Measurements from ENCODE around the gene DBN1.

The DBN1 gene

GRCh38 chr5:177432143-177432838 is 41.1 kb downstream of the DBN1 start:
- Mint-ChIP-seq H3K36me3 (ENCODE audit: low read depth) (peaks cover 50% of the 10 kb centered on the region), H3K9me3 (no peaks in the 10 kb centered on the region), H3K4me3 (peak overlapping the region; percentile 78), H3K27ac (peak overlapping the region; percentile 86), H3K27me3 (ENCODE audit: low read depth) (no peaks in the 10 kb centered on the region), H3K4me1 (ENCODE audit: low read depth) (peaks cover 51% of the 10 kb centered on the region)

- H3K4me1 Mint-ChIP-seq (ENCODE audit: low read depth) = peaks cover 49% of the 10 kb centered on the region
- peaks cover 44% of the 10 kb centered on the region for H3K36me3 Mint-ChIP-seq (ENCODE audit: low read depth)
- H3K9me3 Mint-ChIP-seq = no peaks in the 10 kb centered on the region
- no peaks in the 10 kb centered on the region for H3K27me3 Mint-ChIP-seq (ENCODE audit: low read depth)
- peak overlapping the region; percentile 86 for H3K27ac Mint-ChIP-seq
- peak overlapping the region; percentile 78 for H3K4me3 Mint-ChIP-seq
Measured at GRCh38 chr5:177431317-177432142, 41.9 kb downstream of the DBN1 start.

GRCh38 chr5:177430972-177431316 is 42.5 kb downstream of the DBN1 start:
- peak overlapping the region; percentile 86 for H3K27ac Mint-ChIP-seq
- no peaks in the 10 kb centered on the region for H3K27me3 Mint-ChIP-seq (ENCODE audit: low read depth)
- H3K9me3 Mint-ChIP-seq = no peaks in the 10 kb centered on the region
- peak overlapping the region; percentile 71 for H3K4me3 Mint-ChIP-seq
- peaks cover 44% of the 10 kb centered on the region for H3K36me3 Mint-ChIP-seq (ENCODE audit: low read depth)
- peaks cover 49% of the 10 kb centered on the region for H3K4me1 Mint-ChIP-seq (ENCODE audit: low read depth)

- Mint-ChIP-seq H3K4me1 (ENCODE audit: low read depth) (peaks cover 53% of the 10 kb centered on the region), H3K27me3 (ENCODE audit: low read depth) (no peaks in the 10 kb centered on the region), H3K9me3 (no peaks in the 10 kb centered on the region), H3K27ac (peak overlapping the region; percentile 72), H3K4me3 (peak overlapping the region; percentile 71), H3K36me3 (ENCODE audit: low read depth) (peaks cover 44% of the 10 kb centered on the region)
Measured at GRCh38 chr5:177430140-177430951, 43.1 kb downstream of the DBN1 start.

- Mint-ChIP-seq H3K4me1 (ENCODE audit: low read depth) (peaks cover 53% of the 10 kb centered on the region), H3K27me3 (ENCODE audit: low read depth) (no peaks in the 10 kb centered on the region), H3K27ac (peak overlapping the region; percentile 95), H3K9me3 (no peaks in the 10 kb centered on the region), H3K4me3 (peak overlapping the region; percentile 91), H3K36me3 (ENCODE audit: low read depth) (peaks cover 40% of the 10 kb centered on the region)
Measured at GRCh38 chr5:177429248-177430040, 44.0 kb downstream of the DBN1 start.

- H3K9me3 Mint-ChIP-seq = no peaks in the 10 kb centered on the region
- peaks cover 34% of the 10 kb centered on the region for H3K36me3 Mint-ChIP-seq (ENCODE audit: low read depth)
- peak overlapping the region; percentile 95 for H3K27ac Mint-ChIP-seq
- peaks cover 50% of the 10 kb centered on the region for H3K4me1 Mint-ChIP-seq (ENCODE audit: low read depth)
- H3K4me3 Mint-ChIP-seq = peak overlapping the region; percentile 91
- no peaks in the 10 kb centered on the region for H3K27me3 Mint-ChIP-seq (ENCODE audit: low read depth)
Measured at GRCh38 chr5:177428574-177429217, 44.7 kb downstream of the DBN1 start.

GRCh38 chr5:177427919-177428573 is 45.4 kb downstream of the DBN1 start:
- Mint-ChIP-seq H3K36me3 (ENCODE audit: low read depth) (peaks cover 31% of the 10 kb centered on the region), H3K4me1 (ENCODE audit: low read depth) (peaks cover 47% of the 10 kb centered on the region), H3K27ac (peak overlapping the region; percentile 95), H3K9me3 (no peaks in the 10 kb centered on the region), H3K27me3 (ENCODE audit: low read depth) (no peaks in the 10 kb centered on the region), H3K4me3 (peak overlapping the region; percentile 91)

- H3K27me3 Mint-ChIP-seq (ENCODE audit: low read depth) = no peaks in the 10 kb centered on the region
- peak overlapping the region; percentile 95 for H3K27ac Mint-ChIP-seq
- H3K36me3 Mint-ChIP-seq (ENCODE audit: low read depth) = peaks cover 28% of the 10 kb centered on the region
- H3K4me3 Mint-ChIP-seq = peak overlapping the region; percentile 91
- H3K9me3 Mint-ChIP-seq = no peaks in the 10 kb centered on the region
- H3K4me1 Mint-ChIP-seq (ENCODE audit: low read depth) = peaks cover 47% of the 10 kb centered on the region
Measured at GRCh38 chr5:177427211-177427822, 46.1 kb downstream of the DBN1 start.

- peaks cover 25% of the 10 kb centered on the region for H3K36me3 Mint-ChIP-seq (ENCODE audit: low read depth)
- H3K27ac Mint-ChIP-seq = peak within 1 kb of the TSS; percentile 95
- H3K4me1 Mint-ChIP-seq (ENCODE audit: low read depth) = peaks cover 43% of the 10 kb centered on the region
Measured at GRCh38 chr5:177426566-177427210, 46.7 kb downstream of the DBN1 start, which contains the start of gene GRK6. Gene GRK6 (plus strand): TSS chr5:177426676. CDS start chr5:177426846, 170 bp downstream.

GRCh38 chr5:177425801-177426565 is 47.5 kb downstream of the DBN1 start:
- no peaks in the 10 kb centered on the region for H3K27me3 Mint-ChIP-seq (ENCODE audit: low read depth)

More at GRCh38 chr5:177426566-177427210, 46.7 kb downstream of the DBN1 start, which contains the start of gene GRK6:
- H3K4me3 Mint-ChIP-seq = peak within 1 kb of the TSS; percentile 91
- H3K27me3 Mint-ChIP-seq (ENCODE audit: low read depth) = no peaks in the 10 kb centered on the region
- H3K9me3 Mint-ChIP-seq = no peaks in the 10 kb centered on the region

GRCh38 chr5:177425196-177425800 is 48.1 kb downstream of the DBN1 start:
- peaks cover 30% of the 10 kb centered on the region for H3K4me1 Mint-ChIP-seq (ENCODE audit: low read depth)
- H3K4me3 Mint-ChIP-seq = peak overlapping the region; percentile 88
- H3K9me3 Mint-ChIP-seq = no peaks in the 10 kb centered on the region
- no peaks in the 10 kb centered on the region for H3K27me3 Mint-ChIP-seq (ENCODE audit: low read depth)
- H3K27ac Mint-ChIP-seq = peak overlapping the region; percentile 90
- H3K36me3 Mint-ChIP-seq (ENCODE audit: low read depth) = peaks cover 15% of the 10 kb centered on the region

More at GRCh38 chr5:177425801-177426565, 47.5 kb downstream of the DBN1 start:
- peak overlapping the region; percentile 90 for H3K27ac Mint-ChIP-seq
- peak overlapping the region; percentile 88 for H3K4me3 Mint-ChIP-seq
- H3K36me3 Mint-ChIP-seq (ENCODE audit: low read depth) = peaks cover 21% of the 10 kb centered on the region
- H3K4me1 Mint-ChIP-seq (ENCODE audit: low read depth) = peaks cover 37% of the 10 kb centered on the region
- H3K9me3 Mint-ChIP-seq = no peaks in the 10 kb centered on the region
